SK-N-SH treated with all-trans-retinoic acid at 6 μM for 48 hours (cell line): ENCODE results near the gene NME1.

Experiments
- ISL1 ChIP-seq: fragments of 250-450 bp; sonication (Bioruptor Pico); IDR thresholded peaks from 2 replicates; pipeline ENCODE4 v2.1.2; 2022; ENCODE audit warnings: mild to moderate bottlenecking, moderate library complexity
- OSR1 ChIP-seq: fragments of 250-450 bp; sonication (Bioruptor Pico); IDR thresholded peaks from 2 replicates; pipeline ENCODE4 v1.8.0; 2022; ENCODE audit warnings: moderate library complexity, mild to moderate bottlenecking, inconsistent platforms
- PPARA ChIP-seq: fragments of 250-450 bp; sonication (Bioruptor Pico); IDR thresholded peaks from 2 replicates; pipeline ENCODE4 v1.5.0; 2020; ENCODE audit warnings: mild to moderate bottlenecking, borderline replicate concordance
- ZFP3 ChIP-seq: fragments of 250-450 bp; sonication (Bioruptor Pico); IDR thresholded peaks from 2 replicates; pipeline ENCODE4 v1.5.0; 2020; ENCODE audit warnings: mild to moderate bottlenecking, moderate library complexity
- ZFP30 ChIP-seq: fragments of 450-650 bp; formaldehyde crosslinking; IDR thresholded peaks from 2 replicates; pipeline ENCODE4 v1.5.0; 2022; ENCODE audit warnings: mild to moderate bottlenecking, moderate library complexity
- ZNF565 ChIP-seq: fragments of 450-650 bp; formaldehyde crosslinking; conservative IDR thresholded peaks from 2 replicates; pipeline ENCODE4 v1.5.0; 2020; ENCODE audit warnings: low read depth, mild to moderate bottlenecking, moderate library complexity
- ZNF70 ChIP-seq: fragments of 450-650 bp; formaldehyde crosslinking; IDR thresholded peaks from 2 replicates; pipeline ENCODE4 v1.5.0; 2020; ENCODE audit warnings: mild to moderate bottlenecking, moderate library complexity
- ZNF8 ChIP-seq: fragments of 450-650 bp; formaldehyde crosslinking; IDR thresholded peaks from 2 replicates; pipeline ENCODE4 v1.5.0; 2020; ENCODE audit warnings: mild to moderate bottlenecking, moderate library complexity
- TF ChIP-seq, protein P1 (sequence below): fragments of 250-450 bp; sonication (Bioruptor Pico); IDR thresholded peaks from 2 replicates; pipeline ENCODE4 v1.8.0; 2020; ENCODE audit warnings: mild to moderate bottlenecking, moderate library complexity, borderline replicate concordance
- TF ChIP-seq, protein P2 (sequence below): fragments of 250-450 bp; sonication (Bioruptor Pico); IDR thresholded peaks from 2 replicates; pipeline ENCODE4 v1.5.1; 2020; ENCODE audit warnings: low read depth, mild to moderate bottlenecking, moderate library complexity

DNA sequence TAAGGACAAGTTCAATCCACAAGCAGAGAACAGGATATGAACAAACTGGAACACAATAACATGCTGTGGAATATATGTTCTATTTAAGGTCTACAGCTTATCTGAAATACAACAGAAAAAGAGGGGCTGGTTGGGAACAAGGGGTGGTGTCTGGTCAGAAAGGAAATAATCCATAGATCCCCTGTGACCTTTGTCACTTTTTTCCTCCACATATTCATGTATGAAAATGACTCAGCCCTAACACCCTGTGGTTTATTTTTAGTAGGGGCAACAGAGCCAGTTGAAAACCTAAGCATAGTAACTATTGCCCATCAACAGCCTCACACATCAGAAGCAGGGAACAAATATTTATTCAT is 20.4 kb upstream of the NME1 start:
- TF ChIP-seq, protein P1, sequence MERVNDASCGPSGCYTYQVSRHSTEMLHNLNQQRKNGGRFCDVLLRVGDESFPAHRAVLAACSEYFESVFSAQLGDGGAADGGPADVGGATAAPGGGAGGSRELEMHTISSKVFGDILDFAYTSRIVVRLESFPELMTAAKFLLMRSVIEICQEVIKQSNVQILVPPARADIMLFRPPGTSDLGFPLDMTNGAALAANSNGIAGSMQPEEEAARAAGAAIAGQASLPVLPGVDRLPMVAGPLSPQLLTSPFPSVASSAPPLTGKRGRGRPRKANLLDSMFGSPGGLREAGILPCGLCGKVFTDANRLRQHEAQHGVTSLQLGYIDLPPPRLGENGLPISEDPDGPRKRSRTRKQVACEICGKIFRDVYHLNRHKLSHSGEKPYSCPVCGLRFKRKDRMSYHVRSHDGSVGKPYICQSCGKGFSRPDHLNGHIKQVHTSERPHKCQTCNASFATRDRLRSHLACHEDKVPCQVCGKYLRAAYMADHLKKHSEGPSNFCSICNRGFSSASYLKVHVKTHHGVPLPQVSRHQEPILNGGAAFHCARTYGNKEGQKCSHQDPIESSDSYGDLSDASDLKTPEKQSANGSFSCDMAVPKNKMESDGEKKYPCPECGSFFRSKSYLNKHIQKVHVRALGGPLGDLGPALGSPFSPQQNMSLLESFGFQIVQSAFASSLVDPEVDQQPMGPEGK (CRISPR knock-in tag) = no peak
- TF ChIP-seq ZNF8 (CRISPR knock-in tag) (no peak), ZFP30 (CRISPR knock-in tag) (no peak), PPARA (CRISPR knock-in tag) (no peak), ZNF70 (CRISPR knock-in tag) (no peak), OSR1 (CRISPR knock-in tag) (no peak), ZFP3 (CRISPR knock-in tag) (no peak), ZNF565 (CRISPR knock-in tag) (no peak), ISL1 (CRISPR knock-in tag) (no peak)
- TF ChIP-seq, protein P2, sequence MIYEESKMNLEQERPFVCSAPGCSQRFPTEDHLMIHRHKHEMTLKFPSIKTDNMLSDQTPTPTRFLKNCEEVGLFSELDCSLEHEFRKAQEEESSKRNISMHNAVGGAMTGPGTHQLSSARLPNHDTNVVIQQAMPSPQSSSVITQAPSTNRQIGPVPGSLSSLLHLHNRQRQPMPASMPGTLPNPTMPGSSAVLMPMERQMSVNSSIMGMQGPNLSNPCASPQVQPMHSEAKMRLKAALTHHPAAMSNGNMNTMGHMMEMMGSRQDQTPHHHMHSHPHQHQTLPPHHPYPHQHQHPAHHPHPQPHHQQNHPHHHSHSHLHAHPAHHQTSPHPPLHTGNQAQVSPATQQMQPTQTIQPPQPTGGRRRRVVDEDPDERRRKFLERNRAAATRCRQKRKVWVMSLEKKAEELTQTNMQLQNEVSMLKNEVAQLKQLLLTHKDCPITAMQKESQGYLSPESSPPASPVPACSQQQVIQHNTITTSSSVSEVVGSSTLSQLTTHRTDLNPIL = no peak
